NT2/D1 (cell line): ENCODE measurements around the gene RIPK4.

Experiments
- DNase-seq: peaks from one replicate; pipeline ENCODE4 v3.0.0-alpha.2; 2011; ENCODE audit warnings: low read depth, low spot score
- H3K27me3 ChIP-seq: 2 replicates; pipeline ENCODE4 v1.6.0; 2011; ENCODE audit warnings: mild to moderate bottlenecking; ENCODE audit not compliant: insufficient read length, insufficient read depth
- H3K36me3 ChIP-seq: 2 replicates; pipeline ENCODE4 v1.6.1; 2011; ENCODE audit warnings: mild to moderate bottlenecking, low read length, mixed read lengths; ENCODE audit not compliant: insufficient read depth, insufficient read length
- H3K4me1 ChIP-seq: 2 replicates; pipeline ENCODE4 v1.5.1; 2011; ENCODE audit not compliant: insufficient read depth, insufficient read length
- H3K4me3 ChIP-seq: 2 replicates; pipeline ENCODE4 v1.5.1; 2011; ENCODE audit warnings: low read depth; ENCODE audit not compliant: insufficient read length
- H3K9ac ChIP-seq: 2 replicates; pipeline ENCODE4 v1.6.0; 2011; ENCODE audit warnings: low read depth; ENCODE audit not compliant: insufficient read length
- H3K9me3 ChIP-seq: 2 replicates; pipeline ENCODE4 v1.5.1; 2011; ENCODE audit warnings: mild to moderate bottlenecking, low read length; ENCODE audit not compliant: insufficient read depth
- SUZ12 ChIP-seq: IDR thresholded peaks from 2 replicates; pipeline ENCODE4 v1.6.1; 2011; ENCODE audit not compliant: insufficient read length, insufficient read depth; ENCODE audit errors: extremely low read depth
- YY1 ChIP-seq: IDR thresholded peaks from 2 replicates; pipeline ENCODE4 v1.6.1; 2011; ENCODE audit not compliant: insufficient read length, insufficient read depth
- ZNF274 ChIP-seq: IDR thresholded peaks from 2 replicates; pipeline ENCODE4 v1.6.1; 2011; ENCODE audit warnings: mild to moderate bottlenecking, low read depth, low read length

RIPK4 gene

DNA sequence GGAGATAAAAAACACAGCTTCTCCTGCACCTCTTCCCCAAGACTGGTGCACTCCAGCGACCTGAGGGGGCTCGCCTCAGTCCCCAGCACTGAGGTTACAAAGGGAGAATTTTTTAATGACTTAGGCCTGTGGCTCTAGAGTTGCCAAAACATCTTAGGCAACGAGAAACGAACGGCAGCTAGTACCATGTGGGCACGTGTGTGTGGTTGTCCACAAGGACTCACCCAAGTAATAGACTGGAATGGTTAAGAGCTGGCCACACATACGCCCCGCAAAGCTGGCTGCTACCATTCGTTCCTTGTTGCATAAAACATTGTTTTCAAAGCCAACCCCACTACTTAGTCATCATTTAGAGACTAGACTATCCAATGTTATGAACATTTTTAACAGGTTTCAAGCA is 26.9 kb downstream of the RIPK4 start:
- peaks cover 35% of the 10 kb centered on the region for H3K9me3 ChIP-seq
- H3K9ac ChIP-seq: no peak overlapping the region
- TF ChIP-seq SUZ12 (no peak), ZNF274 (no peak), YY1 (no peak)
- no peaks in the 10 kb centered on the region for H3K4me1 ChIP-seq
- DNase-seq: no peak
- no peaks in the 10 kb centered on the region for H3K27me3 ChIP-seq
- peaks cover 29% of the 10 kb centered on the region for H3K36me3 ChIP-seq
- H3K4me3 ChIP-seq: no peak overlapping the region

DNA sequence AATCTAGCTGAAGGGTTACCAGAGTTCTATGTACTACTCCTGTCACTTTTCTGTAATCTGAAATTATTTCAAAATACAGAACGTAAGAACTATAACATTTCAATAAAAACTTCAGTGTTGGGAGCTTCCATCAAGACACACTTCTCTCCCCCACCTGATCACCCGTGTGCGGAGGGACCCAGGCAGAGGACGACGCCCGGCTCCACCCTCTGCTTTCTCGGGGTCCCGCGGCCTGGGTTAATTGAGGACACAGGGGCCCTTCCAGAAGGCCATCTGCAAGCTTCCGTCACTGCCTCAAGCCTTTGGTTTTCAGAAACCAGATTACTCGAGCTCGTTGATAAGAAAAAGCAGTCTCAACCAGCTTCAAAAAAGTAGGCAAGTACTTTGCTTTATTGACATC is 27.8 kb downstream of the RIPK4 start:
- no peak overlapping the region for H3K9ac ChIP-seq
- H3K4me1 ChIP-seq: no peaks in the 10 kb centered on the region
- no peak for DNase-seq
- H3K9me3 ChIP-seq: peaks cover 35% of the 10 kb centered on the region
- TF ChIP-seq SUZ12 (no peak), ZNF274 (no peak), YY1 (no peak)
- no peak overlapping the region for H3K4me3 ChIP-seq
- no peaks in the 10 kb centered on the region for H3K27me3 ChIP-seq
- peaks cover 24% of the 10 kb centered on the region for H3K36me3 ChIP-seq

DNA sequence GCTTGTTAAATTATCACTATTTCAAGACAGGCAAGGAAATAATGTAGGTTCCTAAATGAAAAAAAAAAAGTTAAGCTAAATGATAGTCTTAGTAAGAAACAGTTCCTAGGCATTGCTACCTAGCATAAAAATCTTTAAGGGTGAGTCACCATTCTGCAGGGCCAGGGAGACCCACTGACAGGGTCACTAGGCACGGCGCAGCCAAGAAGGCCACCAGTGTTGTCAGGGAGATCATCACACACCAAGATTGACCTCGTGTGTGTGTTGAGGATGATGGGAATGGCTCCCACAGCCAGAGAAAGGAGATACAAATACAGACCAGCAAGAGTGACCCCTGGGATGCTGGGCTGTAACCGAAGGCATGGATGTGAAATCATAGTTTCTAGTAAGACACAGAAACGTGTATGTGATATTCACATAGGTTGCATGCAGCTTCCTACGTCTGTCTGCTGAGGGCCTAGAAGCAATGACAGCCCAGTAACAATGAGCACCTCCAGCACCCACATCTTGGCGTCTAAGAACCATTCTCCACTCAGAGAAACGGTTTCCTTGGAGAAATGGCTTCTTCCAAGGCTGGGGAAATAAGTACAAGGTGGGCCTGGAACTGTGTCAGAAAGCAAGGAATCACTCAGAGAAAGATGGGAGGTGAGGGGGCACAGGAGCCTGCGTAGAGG is 29.1 kb downstream of the RIPK4 start:
- DNase-seq: no peak
- H3K9ac ChIP-seq: no peak overlapping the region
- peaks cover 23% of the 10 kb centered on the region for H3K36me3 ChIP-seq
- H3K27me3 ChIP-seq: no peaks in the 10 kb centered on the region
- no peaks in the 10 kb centered on the region for H3K4me1 ChIP-seq
- H3K4me3 ChIP-seq: no peak overlapping the region
- TF ChIP-seq YY1 (no peak), SUZ12 (no peak), ZNF274 (no peak)
- peaks cover 35% of the 10 kb centered on the region for H3K9me3 ChIP-seq

DNA sequence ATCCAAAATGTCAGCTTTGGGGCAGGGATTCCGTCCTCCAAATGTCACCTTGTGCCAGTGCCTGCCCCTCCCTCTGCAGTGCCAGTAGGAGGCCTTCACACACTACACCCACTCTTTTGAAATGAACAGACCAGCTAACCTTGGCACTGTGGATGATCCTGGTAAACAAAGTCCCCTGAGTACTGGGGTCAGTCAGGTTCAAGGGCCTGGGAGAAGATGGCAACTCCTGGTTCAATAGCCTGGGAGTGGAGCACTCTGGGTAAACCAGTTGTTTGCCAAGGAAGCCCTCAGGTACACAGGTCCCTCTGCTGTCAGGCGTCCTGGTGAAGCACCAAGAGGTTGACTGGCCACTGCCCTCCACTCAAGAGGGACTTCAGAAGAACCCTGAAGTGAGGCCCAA is 30.4 kb downstream of the RIPK4 start:
- peaks cover 35% of the 10 kb centered on the region for H3K9me3 ChIP-seq

DNA sequence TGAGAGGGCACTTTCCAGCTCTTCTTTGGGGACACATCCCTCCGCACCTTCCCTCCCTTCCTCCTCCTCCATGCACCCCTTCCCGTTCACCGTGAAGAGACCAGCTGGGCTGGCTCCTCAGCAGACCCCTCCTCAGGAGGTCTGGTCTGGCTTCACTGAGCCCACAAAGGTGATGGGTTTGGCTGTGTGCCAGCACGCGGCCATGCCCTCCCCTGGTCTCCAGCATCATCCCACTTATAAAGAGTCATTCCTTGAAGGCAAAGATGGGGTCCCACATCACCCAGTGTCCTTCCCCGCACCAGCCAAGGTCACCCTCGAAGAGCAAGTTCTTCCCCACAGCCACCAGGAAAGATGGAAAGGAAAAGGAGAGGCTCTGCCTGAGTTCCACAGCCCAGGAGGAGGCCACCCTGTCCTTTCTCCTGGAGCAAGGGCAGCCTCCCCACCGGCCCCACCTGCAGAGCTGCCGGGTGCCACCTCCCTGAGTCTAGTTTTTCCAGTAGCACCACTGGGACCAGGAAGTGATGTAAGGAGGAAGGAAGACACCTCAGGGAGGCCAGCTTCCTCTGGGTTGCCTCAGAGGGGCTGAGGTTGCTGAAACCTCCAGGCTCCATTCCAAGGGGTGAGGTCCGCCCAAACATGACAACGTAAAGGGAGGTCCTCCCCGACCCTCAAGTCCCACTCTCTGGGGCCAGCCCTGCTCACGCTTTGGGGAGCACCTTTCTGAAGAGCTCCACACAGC is 32.7 kb downstream of the RIPK4 start:
- Histone ChIP-seq H3K27me3 (no peaks in the 10 kb centered on the region), H3K9me3 (peaks cover 35% of the 10 kb centered on the region), H3K4me3 (no peak overlapping the region), H3K9ac (no peak overlapping the region), H3K4me1 (no peaks in the 10 kb centered on the region), H3K36me3 (no peaks in the 10 kb centered on the region)
- no peak for DNase-seq
- TF ChIP-seq YY1: no peak
- no peak for TF ChIP-seq ZNF274
- TF ChIP-seq SUZ12: no peak

More for the DNA sequence above, 30.4 kb downstream of the RIPK4 start:
- no peaks in the 10 kb centered on the region for H3K4me1 ChIP-seq
- TF ChIP-seq SUZ12 (no peak), ZNF274 (no peak), YY1 (no peak)
- no peak for DNase-seq
- peaks cover 12% of the 10 kb centered on the region for H3K36me3 ChIP-seq
- H3K27me3 ChIP-seq: no peaks in the 10 kb centered on the region
- no peak overlapping the region for H3K9ac ChIP-seq
- no peak overlapping the region for H3K4me3 ChIP-seq

DNA sequence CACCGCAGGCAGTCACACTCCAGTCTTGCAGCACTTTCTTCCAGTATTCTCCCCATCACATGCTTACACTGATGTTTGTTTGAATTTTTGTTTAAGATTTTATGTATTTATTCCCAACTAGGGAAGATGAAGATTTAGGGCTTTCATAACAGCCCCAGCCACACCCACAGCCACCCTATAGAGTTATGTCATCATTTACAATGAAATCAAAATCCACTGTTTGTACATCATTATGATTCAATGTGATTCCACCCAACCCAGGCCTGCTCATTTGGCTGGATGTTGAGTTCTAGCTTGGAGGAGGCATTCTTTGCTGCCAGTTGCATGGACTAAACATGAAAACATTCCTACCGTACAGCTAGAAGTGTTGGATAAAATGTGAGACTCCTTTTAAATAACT is 35.8 kb downstream of the RIPK4 start:
- Histone ChIP-seq H3K4me1 (peaks cover 13% of the 10 kb centered on the region), H3K4me3 (no peak overlapping the region), H3K9ac (no peak overlapping the region), H3K36me3 (no peaks in the 10 kb centered on the region), H3K27me3 (no peaks in the 10 kb centered on the region), H3K9me3 (0 out of 2 replicates have a peak, but pooled peaks cover 6% of the 10 kb centered on the region)
- no peak for DNase-seq
- no peak for TF ChIP-seq SUZ12
- TF ChIP-seq YY1: no peak
- no peak for TF ChIP-seq ZNF274

DNA sequence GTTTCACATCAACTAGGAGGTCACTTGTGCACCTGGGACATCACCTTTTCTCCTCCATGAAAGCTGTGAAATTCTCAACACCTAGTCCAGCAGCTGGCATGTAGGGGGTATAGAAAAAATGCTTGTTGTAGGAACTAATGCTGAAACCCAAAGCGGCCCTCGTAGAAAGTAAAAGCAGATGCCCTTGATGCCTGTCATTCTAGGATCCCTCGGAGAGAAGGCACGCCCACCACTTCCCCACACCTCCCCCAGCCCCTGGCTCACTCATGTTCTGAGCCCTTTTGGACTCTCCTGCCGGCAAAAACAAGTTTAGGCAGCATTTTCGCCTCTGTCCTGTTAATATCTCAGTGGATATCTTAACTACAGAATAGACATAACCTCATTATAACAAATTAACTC is 36.5 kb downstream of the RIPK4 start:
- TF ChIP-seq YY1 (no peak), SUZ12 (no peak), ZNF274 (no peak)
- DNase-seq: no peak
- H3K9ac ChIP-seq: no peak overlapping the region
- H3K4me1 ChIP-seq: peaks cover 20% of the 10 kb centered on the region
- no peaks in the 10 kb centered on the region for H3K27me3 ChIP-seq
- no peak overlapping the region for H3K4me3 ChIP-seq
- H3K36me3 ChIP-seq: no peaks in the 10 kb centered on the region
- 0 out of 2 replicates have a peak, but pooled peaks cover 4% of the 10 kb centered on the region for H3K9me3 ChIP-seq
